ENCODE data around the gene NECAB3. TPM values are rescaled to one million over a fixed set of nuclear protein-coding genes. Genes with fewer than 3 reads are reported as not detected.

NECAB3 gene
- total RNA-seq, 1 donor from 2014 or later: 19.2 TPM

GRCh38 chr20:33681288-33681687 is 7.1 kb upstream of the NECAB3 start:
- H3K4me3 Mint-ChIP-seq: no peak overlapping the region
- Histone ChIP-seq H2AFZ (replicated peaks) (no peak overlapping the region), H3K79me2 (ENCODE audit: low read depth) (peaks cover 47% of the 10 kb centered on the region), H3K4me2 (no peak overlapping the region), H3K9ac (no peak overlapping the region), H3K27me3 (no peaks in the 10 kb centered on the region), H3F3A (ENCODE audit: low read depth) (peaks cover 18% of the 10 kb centered on the region), H3K4me1 (peaks cover 16% of the 10 kb centered on the region), H3K9me3 (ENCODE audit: low read depth) (no peaks in the 10 kb centered on the region), H4K20me1 (ENCODE audit: low read depth) (peaks cover 86% of the 10 kb centered on the region), H3K36me3 (no peaks in the 10 kb centered on the region), H3K27ac (no peak overlapping the region), H3K4me3 (no peak overlapping the region)
- DNase-seq (ENCODE audit: low spot score): no peak
- TF ChIP-seq EZH2phosphoT487 (IDR thresholded peaks at IDR 0.05): no peak
- no peak for TF ChIP-seq CTCF (IDR thresholded peaks at IDR 0.05)
- TF ChIP-seq EZH2 (IDR thresholded peaks at IDR 0.05): no peak
- H3K4me1 Mint-ChIP-seq: peaks cover 31% of the 10 kb centered on the region
- H3K27me3 Mint-ChIP-seq (ENCODE audit: insufficient read depth, low read depth): no peaks in the 10 kb centered on the region
- peaks cover 5% of the 10 kb centered on the region for H3K36me3 Mint-ChIP-seq
- peak overlapping the region; percentile 95 for H3K27ac Mint-ChIP-seq
- H3K9me3 Mint-ChIP-seq: no peaks in the 10 kb centered on the region

GRCh38 chr20:33680686-33681085 is 6.5 kb upstream of the NECAB3 start:
- peaks cover 47% of the 10 kb centered on the region for H3K79me2 ChIP-seq (ENCODE audit: low read depth)
- no peak overlapping the region for H2AFZ ChIP-seq (replicated peaks)
- H3K27me3 ChIP-seq: no peaks in the 10 kb centered on the region
- H3K27me3 Mint-ChIP-seq (ENCODE audit: insufficient read depth, low read depth): no peaks in the 10 kb centered on the region
- no peak for TF ChIP-seq CTCF (IDR thresholded peaks at IDR 0.05)
- TF ChIP-seq EZH2phosphoT487 (IDR thresholded peaks at IDR 0.05): no peak
- no peak for TF ChIP-seq EZH2 (IDR thresholded peaks at IDR 0.05)
- no peak overlapping the region for H3K4me2 ChIP-seq
- no peaks in the 10 kb centered on the region for H3K9me3 Mint-ChIP-seq
- H3K36me3 Mint-ChIP-seq: peaks cover 5% of the 10 kb centered on the region
- H3K27ac Mint-ChIP-seq: no peak overlapping the region
- no peak overlapping the region for H3K9ac ChIP-seq
- no peak for DNase-seq (ENCODE audit: low spot score)
- no peaks in the 10 kb centered on the region for H3K9me3 ChIP-seq (ENCODE audit: low read depth)
- no peak overlapping the region for H3K27ac ChIP-seq
- H3K36me3 ChIP-seq: no peaks in the 10 kb centered on the region
- peaks cover 16% of the 10 kb centered on the region for H3K4me1 ChIP-seq
- H3K4me3 ChIP-seq: no peak overlapping the region
- peaks cover 37% of the 10 kb centered on the region for H3K4me1 Mint-ChIP-seq
- peaks cover 92% of the 10 kb centered on the region for H4K20me1 ChIP-seq (ENCODE audit: low read depth)
- no peak overlapping the region for H3K4me3 Mint-ChIP-seq
- H3F3A ChIP-seq (ENCODE audit: low read depth): peaks cover 24% of the 10 kb centered on the region

GRCh38 chr20:33679758-33680485 is 5.7 kb upstream of the NECAB3 start:
- Histone ChIP-seq H3K4me1 (peaks cover 17% of the 10 kb centered on the region), H3K9ac (no peak overlapping the region), H3K79me2 (ENCODE audit: low read depth) (peaks cover 40% of the 10 kb centered on the region), H3F3A (ENCODE audit: low read depth) (peaks cover 24% of the 10 kb centered on the region), H3K27ac (no peak overlapping the region), H2AFZ (replicated peaks) (no peak overlapping the region), H3K4me2 (no peak overlapping the region), H3K36me3 (no peaks in the 10 kb centered on the region), H4K20me1 (ENCODE audit: low read depth) (peaks cover 92% of the 10 kb centered on the region), H3K9me3 (ENCODE audit: low read depth) (no peaks in the 10 kb centered on the region), H3K27me3 (no peaks in the 10 kb centered on the region), H3K4me3 (no peak overlapping the region)
- no peak overlapping the region for H3K27ac Mint-ChIP-seq
- H3K9me3 Mint-ChIP-seq: no peaks in the 10 kb centered on the region
- H3K36me3 Mint-ChIP-seq: peaks cover 5% of the 10 kb centered on the region
- no peak overlapping the region for H3K4me3 Mint-ChIP-seq
- TF ChIP-seq CTCF (IDR thresholded peaks at IDR 0.05): no peak
- TF ChIP-seq EZH2 (IDR thresholded peaks at IDR 0.05): no peak
- no peak for TF ChIP-seq EZH2phosphoT487 (IDR thresholded peaks at IDR 0.05)
- peaks cover 42% of the 10 kb centered on the region for H3K4me1 Mint-ChIP-seq
- peaks cover under 1% of the 10 kb centered on the region for H3K27me3 Mint-ChIP-seq (ENCODE audit: insufficient read depth, low read depth)
- no peak for DNase-seq (ENCODE audit: low spot score)
